AG04450 (cell line): ENCODE data around the gene OBSCN. TPM values are rescaled to one million over a fixed set of nuclear protein-coding genes. Genes with fewer than 3 reads are reported as not detected.

Source experiments
- CTCF ChIA-PET: fragments of 300-600, 350-600 bp; formaldehyde crosslinking; extraction: SDS; loops from one replicate; lab custom pipeline; 2022; ENCODE audit warnings: antibody characterized with exemption, inconsistent platforms; lab: Charles Lee
- POLR2A ChIA-PET: fragments of 350-600 bp; formaldehyde crosslinking; extraction: SDS; loops from one replicate; lab custom pipeline; 2021; ENCODE audit warnings: antibody characterized with exemption, inconsistent platforms; lab: Yijun Ruan, JAX
- DNase-seq: peaks from one replicate; pipeline ENCODE4 v3.0.0-alpha.2; 2011; ENCODE audit warnings: low read depth, low spot score
- H3K27ac ChIP-seq: one replicate; pipeline ENCODE4 v1.5.1; 2012; ENCODE audit warnings: low read depth, low read length, control low read depth
- H3K27me3 ChIP-seq: one replicate; pipeline ENCODE4 v1.6.0; 2012; ENCODE audit warnings: low read length; ENCODE audit not compliant: control insufficient read depth, insufficient read depth
- H3K4me3 ChIP-seq: 2 replicates; pipeline ENCODE4 v1.5.1; 2011; ENCODE audit warnings: mild to moderate bottlenecking, low read depth, low read length, control low read depth
- H3K9me3 ChIP-seq: 2 replicates; pipeline ENCODE4 v1.5.1; 2012; ENCODE audit warnings: low read length; ENCODE audit not compliant: control insufficient read depth, insufficient read depth
- polyA plus RNA-seq: library from polyadenylated mRNA; depleted of rRNA; stranded (reverse); fragments of >200 nt; gene quantifications from 2 replicates; pipeline ENCODE4 v1.2.3, GENCODE V29; 2011
- TF ChIP-seq, protein P1 (sequence below): IDR thresholded peaks from 2 replicates; pipeline ENCODE4 v1.5.1; 2011; ENCODE audit warnings: low read depth, low read length, control low read depth, inconsistent platforms

The OBSCN gene
- polyA plus RNA-seq, 1 experiment, result 3.9 TPM

- Histone ChIP-seq H3K27me3 (no peaks in the 10 kb centered on the region), H3K9me3 (no peaks in the 10 kb centered on the region; the same call in 1 of the 2 replicates), H3K4me3 (no peak overlapping the region), H3K27ac (peak overlapping the region; percentile 34)
- ChIA-PET CTCF (interaction anchor here (0.6 kb wide), 1 partner anchor 34 kb away, joined by 4 read pairs; no protein-coding TSS in a partner anchor), POLR2A (interaction anchor here (0.6 kb wide), 1 partner anchor 105 kb away, joined by 3 read pairs; no protein-coding TSS in a partner anchor)
- no peak for DNase-seq
- TF ChIP-seq, protein P1, sequence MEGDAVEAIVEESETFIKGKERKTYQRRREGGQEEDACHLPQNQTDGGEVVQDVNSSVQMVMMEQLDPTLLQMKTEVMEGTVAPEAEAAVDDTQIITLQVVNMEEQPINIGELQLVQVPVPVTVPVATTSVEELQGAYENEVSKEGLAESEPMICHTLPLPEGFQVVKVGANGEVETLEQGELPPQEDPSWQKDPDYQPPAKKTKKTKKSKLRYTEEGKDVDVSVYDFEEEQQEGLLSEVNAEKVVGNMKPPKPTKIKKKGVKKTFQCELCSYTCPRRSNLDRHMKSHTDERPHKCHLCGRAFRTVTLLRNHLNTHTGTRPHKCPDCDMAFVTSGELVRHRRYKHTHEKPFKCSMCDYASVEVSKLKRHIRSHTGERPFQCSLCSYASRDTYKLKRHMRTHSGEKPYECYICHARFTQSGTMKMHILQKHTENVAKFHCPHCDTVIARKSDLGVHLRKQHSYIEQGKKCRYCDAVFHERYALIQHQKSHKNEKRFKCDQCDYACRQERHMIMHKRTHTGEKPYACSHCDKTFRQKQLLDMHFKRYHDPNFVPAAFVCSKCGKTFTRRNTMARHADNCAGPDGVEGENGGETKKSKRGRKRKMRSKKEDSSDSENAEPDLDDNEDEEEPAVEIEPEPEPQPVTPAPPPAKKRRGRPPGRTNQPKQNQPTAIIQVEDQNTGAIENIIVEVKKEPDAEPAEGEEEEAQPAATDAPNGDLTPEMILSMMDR, result no peak
Observed at GRCh38 chr1:228270032-228270431, 62.2 kb downstream of the OBSCN start.

GRCh38 chr1:228271701-228272251, 63.9 kb downstream of the OBSCN start:
- ChIA-PET CTCF (no interaction called here), POLR2A (no interaction called here)
- no peak overlapping the region for H3K4me3 ChIP-seq
- TF ChIP-seq, protein P1, result no peak
- no peaks in the 10 kb centered on the region for H3K27me3 ChIP-seq
- no peaks in the 10 kb centered on the region; the same call in 1 of the 2 replicates for H3K9me3 ChIP-seq
- DNase-seq, result no peak
- H3K27ac ChIP-seq, result no peak overlapping the region

DNA sequence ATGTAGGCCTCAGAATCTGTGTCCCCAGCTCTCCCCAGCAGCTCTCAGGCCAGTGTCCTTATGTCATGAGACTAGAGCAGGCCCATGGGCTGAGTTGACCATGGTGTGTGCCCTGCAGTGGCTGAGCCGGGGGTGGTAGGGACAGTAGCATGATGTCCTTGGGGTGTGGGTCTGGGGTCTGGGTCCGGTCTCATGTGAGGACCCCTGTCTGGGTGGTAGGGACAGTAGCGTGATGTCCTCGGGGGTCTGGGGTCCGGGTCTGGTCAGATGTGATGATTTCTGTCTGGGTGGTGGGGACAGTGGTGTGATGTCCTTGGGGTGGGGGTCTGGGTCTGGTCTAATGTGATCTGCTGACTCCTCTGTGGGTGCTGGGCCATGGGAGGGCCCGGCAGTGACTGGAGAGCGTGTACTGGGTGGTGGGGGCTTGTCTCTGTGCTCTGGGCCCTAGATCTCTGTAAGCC, 64.5 kb downstream of the OBSCN start:
- no peaks in the 10 kb centered on the region for H3K27me3 ChIP-seq
- DNase-seq, result no peak
- no peaks in the 10 kb centered on the region; the same call in 1 of the 2 replicates for H3K9me3 ChIP-seq
- ChIA-PET POLR2A (no interaction called here), CTCF (no interaction called here)
- TF ChIP-seq, protein P1, result no peak
- no peak overlapping the region for H3K27ac ChIP-seq
- H3K4me3 ChIP-seq, result no peak overlapping the region

- ChIA-PET POLR2A (no interaction called here), CTCF (no interaction called here)
- DNase-seq, result no peak
- H3K4me3 ChIP-seq, result no peak overlapping the region
- H3K27me3 ChIP-seq, result no peaks in the 10 kb centered on the region
- H3K27ac ChIP-seq, result no peak overlapping the region
- no peaks in the 10 kb centered on the region; the same call in 1 of the 2 replicates for H3K9me3 ChIP-seq
- TF ChIP-seq, protein P1, result no peak
Observed at GRCh38 chr1:228272831-228273571, 65.2 kb downstream of the OBSCN start.
